ENCODE measurements around the gene RASSF4.

RASSF4 gene

GRCh38 chr10:44990965-44991364, 31.4 kb downstream of the RASSF4 start:
- no peak for DNase-seq

DNA sequence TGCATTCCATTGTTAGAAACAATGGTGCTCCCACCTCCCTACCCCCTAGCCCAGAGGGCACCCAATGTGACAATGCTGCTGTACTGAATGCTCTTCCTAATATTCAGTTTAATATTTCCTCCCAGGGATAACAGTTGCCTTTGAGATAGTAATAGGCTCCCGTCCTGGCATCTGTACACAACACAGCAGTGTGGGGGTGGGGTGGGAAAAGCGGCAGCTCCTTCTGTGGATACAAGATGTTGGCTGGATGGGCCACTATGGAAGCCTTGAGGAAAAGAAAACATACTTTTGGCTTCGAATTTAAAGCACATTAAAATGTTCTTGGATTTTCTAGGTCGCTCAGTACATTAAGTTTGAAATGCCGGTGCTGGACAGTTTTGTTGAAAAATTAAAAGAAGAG, 32.0 kb downstream of the RASSF4 start:
- DNase-seq: no peak

GRCh38 chr10:44992070-44992731, 32.6 kb downstream of the RASSF4 start:
- no peak for DNase-seq

- no peak for DNase-seq
These were observed 33.2 kb downstream of the RASSF4 start for GRCh38 chr10:44992732-44993225.

- no peak for DNase-seq
These were observed 33.8 kb downstream of the RASSF4 start for GRCh38 chr10:44993226-44993921.

GRCh38 chr10:44993922-44994751, 34.5 kb downstream of the RASSF4 start:
- no peak for DNase-seq

- DNase-seq: no peak
These were observed 35.3 kb downstream of the RASSF4 start for GRCh38 chr10:44994752-44995530.

GRCh38 chr10:44995581-44995913, 35.9 kb downstream of the RASSF4 start:
- DNase-seq: no peak

GRCh38 chr10:44995914-44996669, 36.5 kb downstream of the RASSF4 start:
- DNase-seq: no peak

DNA sequence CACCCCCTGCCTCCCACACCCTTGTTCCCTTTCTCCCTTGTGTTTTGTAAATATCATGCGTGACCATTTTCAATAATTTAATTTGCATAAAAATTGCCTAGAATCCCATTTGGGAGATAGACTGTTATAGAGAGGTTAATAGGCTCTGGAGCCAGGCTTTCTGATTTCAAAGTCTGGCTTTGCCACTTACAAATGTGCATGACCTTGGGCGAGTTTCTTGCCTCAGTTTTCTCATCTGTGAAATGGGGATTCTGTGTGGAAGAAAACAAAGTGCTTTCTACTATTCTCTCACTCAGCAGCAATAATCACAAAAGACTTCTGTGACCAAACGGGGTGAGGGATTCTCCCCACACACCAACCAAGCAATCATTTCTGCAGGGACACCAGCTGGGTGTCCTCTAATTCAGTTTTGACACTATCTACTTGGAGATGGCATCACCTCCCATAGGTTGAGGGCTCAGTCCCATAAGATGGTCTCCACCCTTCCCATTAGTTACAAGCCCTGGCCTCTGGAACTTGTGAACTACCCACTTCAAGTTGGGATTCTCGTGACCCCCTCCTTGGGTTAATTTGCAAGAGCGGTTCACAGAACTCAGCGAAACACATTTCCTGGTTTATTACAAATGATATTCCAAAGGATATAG, 37.6 kb downstream of the RASSF4 start:
- DNase-seq: no peak

DNA sequence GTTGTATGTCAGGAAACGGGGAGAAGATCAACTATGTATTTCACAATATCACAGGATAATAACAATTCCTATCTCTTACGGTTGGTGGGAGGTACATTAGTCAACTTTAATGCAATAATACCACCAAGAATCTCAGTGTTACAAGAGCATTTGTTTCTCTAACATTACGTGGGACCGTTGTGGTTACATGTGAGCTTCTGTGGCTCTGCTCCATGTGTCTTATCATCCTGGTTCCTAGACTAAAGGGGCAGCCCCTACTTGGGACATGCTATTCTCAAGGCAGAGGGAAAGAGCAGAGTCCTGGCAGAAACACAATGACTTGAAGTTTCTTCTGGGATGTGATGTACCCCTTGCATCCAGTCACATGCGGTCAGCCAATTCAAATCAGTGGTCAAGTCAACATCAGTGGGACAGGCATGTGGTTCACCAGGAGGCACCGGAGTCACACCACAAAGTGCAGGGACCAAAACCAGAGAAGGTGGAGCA, 38.6 kb downstream of the RASSF4 start:
- DNase-seq: no peak

DNA sequence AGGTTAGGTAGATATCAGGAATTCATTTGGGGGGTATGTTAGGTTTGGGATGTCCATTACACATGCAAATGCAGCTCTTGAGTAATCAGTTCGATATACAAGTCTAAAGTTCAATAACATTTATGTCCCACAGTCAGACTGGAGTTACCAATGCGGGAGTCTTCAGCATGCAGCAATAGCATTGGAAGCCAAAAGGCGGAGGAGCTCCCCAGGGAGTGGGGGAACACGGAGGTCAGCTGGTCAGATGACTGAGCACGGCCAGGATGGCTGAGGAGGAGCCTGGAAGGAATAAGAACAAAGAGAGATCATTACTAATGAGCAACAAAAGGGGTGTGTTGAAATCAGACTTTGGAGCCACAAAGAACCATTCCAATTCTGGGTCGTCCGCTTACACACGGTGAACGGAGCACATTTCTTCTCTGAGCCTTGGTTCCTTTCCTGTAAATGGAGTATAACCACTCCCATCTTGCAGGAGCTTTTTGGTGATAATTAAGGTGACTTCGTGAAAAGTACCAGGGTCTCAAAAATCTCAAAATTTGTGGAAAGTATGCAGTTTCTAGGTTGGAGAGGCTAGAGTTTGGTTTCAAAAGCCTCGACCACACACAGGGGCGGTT, 40.6 kb downstream of the RASSF4 start:
- peak; percentile 41 to 67 (median 60) for DNase-seq

DNA sequence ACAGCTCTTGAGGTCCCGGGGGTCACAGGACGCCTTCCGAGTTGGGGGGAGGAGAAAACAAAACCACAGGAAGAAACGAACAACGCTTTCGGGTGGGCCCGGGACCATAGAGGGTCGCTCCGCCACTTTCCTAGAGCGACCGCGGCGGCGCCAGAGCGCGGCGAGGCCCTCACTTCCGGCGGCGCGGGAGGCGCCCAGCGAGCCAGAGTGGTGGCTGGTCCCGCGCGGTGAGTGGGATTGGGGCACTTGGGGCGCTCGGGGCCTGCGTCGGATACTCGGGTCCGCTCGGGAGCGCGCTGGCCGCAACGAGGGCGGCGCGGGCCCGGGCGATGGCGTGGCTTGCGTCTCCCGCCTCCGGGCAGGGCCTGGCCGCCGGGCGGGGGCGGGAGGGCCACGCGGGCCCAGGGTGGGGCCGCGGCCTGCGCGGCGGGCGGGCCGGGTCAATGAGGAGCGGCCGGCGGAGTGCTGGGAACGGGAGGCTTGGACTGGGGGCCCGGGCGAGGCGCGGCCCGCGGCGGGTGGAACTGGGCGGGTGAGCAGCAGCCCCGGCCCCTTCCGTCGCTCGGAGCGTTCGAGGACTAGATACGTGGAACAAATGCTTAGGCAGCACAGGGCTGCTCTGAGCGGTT, 41.3 kb downstream of the RASSF4 start, which contains the start of gene ZNF22:
Gene ZNF22, plus strand, starts transcription at position 172 of the 629 bp plus-strand sequence. CDS start 2,446 bp downstream, outside the sequence.
- DNase-seq: peak; percentile 60 to 90 (median 74)

GRCh38 chr10:45001381-45002148, 42.0 kb downstream of the RASSF4 start:
- peak; percentile 53 to 66 (median 56) for DNase-seq

GRCh38 chr10:45003432-45004000, 43.9 kb downstream of the RASSF4 start:
- no peak for DNase-seq

- DNase-seq: no peak
These were observed 45.1 kb downstream of the RASSF4 start for GRCh38 chr10:45004661-45005060.

DNA sequence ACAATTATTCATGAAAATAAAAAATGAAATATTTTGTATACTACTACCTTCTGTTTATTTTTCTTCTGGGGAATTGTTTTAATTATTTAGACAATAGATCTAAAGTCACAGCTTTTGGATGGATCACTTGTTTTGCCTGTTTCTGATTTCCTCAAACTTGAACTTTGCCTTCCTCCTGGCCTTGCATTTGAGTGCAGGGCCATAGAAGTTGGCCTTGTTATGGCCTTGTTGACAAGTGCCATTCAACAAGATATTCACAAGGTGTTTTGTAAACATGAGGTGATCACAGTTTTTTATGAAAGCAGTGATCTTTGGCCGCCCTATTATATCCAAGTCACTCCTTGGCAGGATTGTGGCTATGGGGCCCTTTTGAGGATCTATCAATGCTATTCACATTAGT, 45.7 kb downstream of the RASSF4 start:
- DNase-seq: no peak

DNA sequence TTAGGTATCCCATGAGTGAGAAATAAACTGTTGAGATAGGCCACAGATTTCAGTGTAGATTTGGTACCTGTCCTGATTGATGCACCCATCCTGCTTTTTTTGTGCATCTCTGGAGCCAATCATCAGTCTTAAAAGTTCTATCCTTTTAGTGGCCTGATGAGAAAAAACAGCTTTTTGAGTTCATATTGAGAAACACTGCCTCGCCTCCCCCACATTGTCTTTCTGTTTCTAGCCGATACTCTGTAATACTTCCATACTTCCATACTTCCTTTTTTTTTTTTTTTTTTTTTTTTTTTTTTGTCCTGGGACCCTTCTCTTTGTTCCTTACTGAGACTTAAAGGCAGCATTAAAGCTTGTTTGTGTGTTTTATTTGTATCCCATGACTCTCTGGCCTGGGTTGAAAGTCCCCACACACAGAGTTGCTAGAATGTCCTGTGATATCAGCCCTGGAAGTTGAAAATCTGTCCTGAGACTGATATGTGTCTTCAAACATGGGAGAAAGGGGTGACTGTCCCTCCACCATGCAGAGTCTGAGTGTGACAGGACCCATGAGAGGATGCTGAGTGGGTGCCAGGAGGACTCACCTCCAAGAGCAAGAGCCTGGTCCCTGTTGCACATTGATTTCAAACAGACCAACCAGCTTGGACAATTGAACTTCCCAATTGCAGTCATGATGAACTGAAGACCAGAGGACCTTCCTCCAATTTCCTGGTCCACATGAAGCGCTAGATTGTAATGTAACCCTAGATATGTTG, 46.9 kb downstream of the RASSF4 start:
- DNase-seq: peak; percentile 54 to 63 (median 60)
